GM06990 (cell line): ENCODE measurements around the gene IP6K2.

Experiments used
- DNase-seq: peaks from one replicate; pipeline ENCODE4 v3.0.0-alpha.2; 2011; ENCODE audit not compliant: insufficient read length; ENCODE audit errors: extremely low read depth
- H3K27me3 ChIP-seq: replicated peaks from 2 replicates; pipeline ENCODE4 v1.6.0; 2011; ENCODE audit warnings: low read length; ENCODE audit not compliant: control insufficient read depth, insufficient read depth
- H3K36me3 ChIP-seq: 2 replicates; pipeline ENCODE4 v1.5.1; 2011; ENCODE audit warnings: low read length; ENCODE audit not compliant: control insufficient read depth, insufficient read depth
- H3K4me3 ChIP-seq: replicated peaks from 2 replicates; pipeline ENCODE4 v1.5.1; 2011; ENCODE audit warnings: low read depth, mild to moderate bottlenecking, control low read depth, low read length
- TF ChIP-seq, protein P1 (sequence below): IDR thresholded peaks from 2 replicates; pipeline ENCODE4 v1.5.1; 2011; ENCODE audit warnings: low read length, control low read depth, mild to moderate bottlenecking, inconsistent platforms; ENCODE audit not compliant: insufficient read depth, poor library complexity, severe bottlenecking

IP6K2 gene

DNA sequence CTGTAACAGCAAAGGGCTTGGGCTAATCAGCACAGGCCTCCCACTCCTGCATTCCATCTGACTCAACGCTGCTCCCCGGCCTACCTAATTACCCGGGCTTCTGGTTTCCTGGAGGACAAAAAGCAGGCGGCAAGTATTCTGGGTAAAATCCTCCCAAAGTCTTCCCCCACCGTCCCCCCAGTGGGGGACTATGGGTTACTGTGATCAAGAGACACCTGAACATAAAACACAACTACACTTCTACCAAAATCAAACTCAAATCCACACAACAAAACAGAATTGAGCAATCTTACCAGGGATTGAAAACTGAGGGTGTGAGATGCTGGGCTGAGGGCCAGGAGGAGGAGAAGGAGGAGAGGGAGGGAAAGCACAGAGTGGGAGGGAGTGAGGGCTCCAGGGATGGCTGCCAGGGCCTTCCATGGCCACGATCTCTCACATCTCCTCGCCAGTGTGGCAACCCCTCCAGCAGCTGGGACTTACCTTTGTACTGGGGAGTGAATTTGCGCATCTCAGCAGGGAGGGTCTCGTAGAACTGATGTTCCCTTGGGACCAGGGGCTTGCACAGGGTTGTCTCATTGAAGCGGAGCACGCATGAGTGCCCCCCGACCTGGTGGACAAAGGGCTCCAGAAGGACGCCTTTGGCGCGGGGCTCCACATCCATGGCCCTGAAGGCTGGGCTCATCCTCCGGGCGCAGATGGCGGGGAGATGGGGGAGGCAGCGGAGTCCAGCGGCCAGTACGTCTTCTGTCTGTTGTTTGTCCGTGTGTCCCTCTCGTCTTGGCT is 22.2 kb downstream of the IP6K2 start:
- no peak for DNase-seq
- Histone ChIP-seq H3K27me3 (no peaks in the 10 kb centered on the region), H3K4me3 (no peak overlapping the region), H3K36me3 (peaks cover 28% of the 10 kb centered on the region)
- TF ChIP-seq, protein P1, sequence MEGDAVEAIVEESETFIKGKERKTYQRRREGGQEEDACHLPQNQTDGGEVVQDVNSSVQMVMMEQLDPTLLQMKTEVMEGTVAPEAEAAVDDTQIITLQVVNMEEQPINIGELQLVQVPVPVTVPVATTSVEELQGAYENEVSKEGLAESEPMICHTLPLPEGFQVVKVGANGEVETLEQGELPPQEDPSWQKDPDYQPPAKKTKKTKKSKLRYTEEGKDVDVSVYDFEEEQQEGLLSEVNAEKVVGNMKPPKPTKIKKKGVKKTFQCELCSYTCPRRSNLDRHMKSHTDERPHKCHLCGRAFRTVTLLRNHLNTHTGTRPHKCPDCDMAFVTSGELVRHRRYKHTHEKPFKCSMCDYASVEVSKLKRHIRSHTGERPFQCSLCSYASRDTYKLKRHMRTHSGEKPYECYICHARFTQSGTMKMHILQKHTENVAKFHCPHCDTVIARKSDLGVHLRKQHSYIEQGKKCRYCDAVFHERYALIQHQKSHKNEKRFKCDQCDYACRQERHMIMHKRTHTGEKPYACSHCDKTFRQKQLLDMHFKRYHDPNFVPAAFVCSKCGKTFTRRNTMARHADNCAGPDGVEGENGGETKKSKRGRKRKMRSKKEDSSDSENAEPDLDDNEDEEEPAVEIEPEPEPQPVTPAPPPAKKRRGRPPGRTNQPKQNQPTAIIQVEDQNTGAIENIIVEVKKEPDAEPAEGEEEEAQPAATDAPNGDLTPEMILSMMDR, result no peak

DNA sequence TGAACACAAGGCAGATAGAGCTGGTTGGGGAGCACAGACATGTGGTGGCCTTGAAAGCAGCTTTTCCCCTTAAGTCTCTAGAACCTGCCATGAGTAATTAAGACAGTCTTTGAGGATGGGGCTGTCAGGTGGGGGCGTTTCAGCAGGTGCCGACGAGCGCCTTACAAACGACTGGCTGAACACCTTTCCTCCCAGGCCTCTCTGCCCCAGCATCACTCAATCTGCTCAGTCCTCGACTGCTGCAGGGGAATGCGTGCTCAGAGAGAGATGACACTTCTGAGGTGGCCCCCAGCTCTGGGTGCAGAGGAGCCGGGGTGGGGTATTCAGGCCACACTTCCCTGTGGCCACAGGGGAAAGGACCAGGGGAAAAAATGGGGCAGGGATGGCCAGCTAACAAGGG is 23.2 kb downstream of the IP6K2 start:
- DNase-seq, result no peak
- Histone ChIP-seq H3K4me3 (no peak overlapping the region), H3K36me3 (peaks cover 31% of the 10 kb centered on the region), H3K27me3 (no peaks in the 10 kb centered on the region)
- TF ChIP-seq, protein P1, result no peak

DNA sequence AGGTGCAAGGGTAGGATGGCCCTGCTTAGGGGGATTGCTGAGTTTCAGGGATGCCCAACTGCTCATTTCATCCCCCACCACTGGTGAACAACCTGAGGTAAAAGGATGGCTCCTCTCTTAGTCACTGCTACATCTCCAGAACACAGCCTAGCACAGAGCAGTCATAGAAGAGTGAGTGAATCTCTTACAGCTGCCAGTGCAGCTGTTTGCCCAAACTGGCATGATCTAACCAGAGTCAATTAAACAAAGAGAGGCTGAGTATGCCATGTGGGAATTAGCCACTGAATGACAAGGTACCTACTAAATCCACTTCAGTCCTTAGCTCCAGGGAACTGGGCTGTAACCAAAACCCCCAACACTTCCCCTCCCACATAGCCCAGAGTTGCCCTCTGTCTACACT is 24.5 kb downstream of the IP6K2 start:
- Histone ChIP-seq H3K27me3 (no peaks in the 10 kb centered on the region), H3K36me3 (peaks cover 41% of the 10 kb centered on the region), H3K4me3 (no peak overlapping the region)
- TF ChIP-seq, protein P1, result no peak
- no peak for DNase-seq

DNA sequence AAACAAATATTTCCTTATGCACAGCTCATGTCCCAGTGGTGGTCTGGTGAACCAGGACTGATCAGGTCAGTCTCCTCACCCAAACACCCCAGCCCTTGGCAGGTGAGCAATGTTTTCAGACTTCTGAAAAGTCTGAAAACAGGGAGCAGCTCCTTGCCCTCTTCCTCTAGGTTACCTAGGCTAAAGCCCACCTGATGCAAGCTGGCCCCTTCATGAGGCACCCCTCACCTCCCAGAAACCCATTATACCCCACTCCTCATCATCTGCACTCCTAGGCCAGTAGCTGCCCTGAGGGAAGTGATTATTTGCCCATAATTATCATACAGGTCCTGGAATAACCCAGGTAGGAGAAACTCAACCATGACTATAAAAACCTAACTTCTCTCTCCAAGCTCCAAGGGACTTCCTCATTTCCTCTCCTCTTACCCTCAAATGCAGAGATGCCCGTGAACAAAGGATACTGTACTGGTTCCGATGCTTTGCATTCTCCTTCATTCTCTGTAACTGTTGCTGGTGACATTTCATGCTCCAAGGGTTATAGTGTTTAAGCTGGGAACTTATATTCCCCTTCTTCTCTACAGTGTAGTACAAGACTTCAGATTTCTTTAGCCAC is 26.1 kb downstream of the IP6K2 start:
- Histone ChIP-seq H3K4me3 (no peak overlapping the region), H3K27me3 (no peaks in the 10 kb centered on the region), H3K36me3 (peaks cover 46% of the 10 kb centered on the region)
- TF ChIP-seq, protein P1, result no peak
- no peak for DNase-seq

DNA sequence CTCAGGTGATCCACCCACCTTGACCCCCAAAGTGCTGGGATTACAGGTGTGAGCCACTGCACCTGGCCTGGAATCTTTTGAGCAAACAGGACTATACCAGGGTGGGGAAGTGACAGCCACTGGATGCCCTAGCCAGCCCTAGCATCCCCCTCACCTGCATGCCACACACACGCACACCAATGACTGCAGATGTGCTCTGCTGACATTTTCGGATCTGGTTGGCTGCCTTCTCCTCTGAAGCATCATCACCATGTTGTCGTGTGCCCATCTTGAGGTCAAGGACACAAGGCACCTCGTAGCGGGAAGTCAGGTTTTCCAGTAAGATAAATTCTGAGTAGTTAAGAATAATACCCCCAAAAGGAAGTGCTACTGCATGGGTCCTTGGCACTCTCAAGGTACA is 27.6 kb downstream of the IP6K2 start:
- Histone ChIP-seq H3K27me3 (no peaks in the 10 kb centered on the region), H3K36me3 (peaks cover 38% of the 10 kb centered on the region), H3K4me3 (no peak overlapping the region)
- no peak for DNase-seq
- TF ChIP-seq, protein P1, result no peak
